SH-SY5Y (cell line): ENCODE data around the gene HEATR9.

Experiments
- GATA2 ChIP-seq: IDR thresholded peaks from 2 replicates; pipeline ENCODE4 v1.6.1; 2011; ENCODE audit warnings: mild to moderate bottlenecking, low read depth, low read length
- GATA3 ChIP-seq: IDR thresholded peaks from 2 replicates; pipeline ENCODE4 v1.6.1; 2011; ENCODE audit warnings: low read depth, mild to moderate bottlenecking, low read length, moderate library complexity

GRCh38 chr17:35889818-35890773 is 21.4 kb upstream of the HEATR9 start:
- TF ChIP-seq GATA2 (no peak), GATA3 (no peak)
